HG03064 (cell line): ENCODE data around the gene DHX8.
A peak's percentile ranks its signal among the peaks of the same experiment; 100 is the strongest.

Source experiments
- ATAC-seq: cut with Tn5 transposase; IDR thresholded peaks from one replicate; pipeline ENCODE4 v1.9.1; 2021; ENCODE audit warnings: low read depth; ENCODE audit not compliant: unreplicated experiment

DHX8 gene

DNA sequence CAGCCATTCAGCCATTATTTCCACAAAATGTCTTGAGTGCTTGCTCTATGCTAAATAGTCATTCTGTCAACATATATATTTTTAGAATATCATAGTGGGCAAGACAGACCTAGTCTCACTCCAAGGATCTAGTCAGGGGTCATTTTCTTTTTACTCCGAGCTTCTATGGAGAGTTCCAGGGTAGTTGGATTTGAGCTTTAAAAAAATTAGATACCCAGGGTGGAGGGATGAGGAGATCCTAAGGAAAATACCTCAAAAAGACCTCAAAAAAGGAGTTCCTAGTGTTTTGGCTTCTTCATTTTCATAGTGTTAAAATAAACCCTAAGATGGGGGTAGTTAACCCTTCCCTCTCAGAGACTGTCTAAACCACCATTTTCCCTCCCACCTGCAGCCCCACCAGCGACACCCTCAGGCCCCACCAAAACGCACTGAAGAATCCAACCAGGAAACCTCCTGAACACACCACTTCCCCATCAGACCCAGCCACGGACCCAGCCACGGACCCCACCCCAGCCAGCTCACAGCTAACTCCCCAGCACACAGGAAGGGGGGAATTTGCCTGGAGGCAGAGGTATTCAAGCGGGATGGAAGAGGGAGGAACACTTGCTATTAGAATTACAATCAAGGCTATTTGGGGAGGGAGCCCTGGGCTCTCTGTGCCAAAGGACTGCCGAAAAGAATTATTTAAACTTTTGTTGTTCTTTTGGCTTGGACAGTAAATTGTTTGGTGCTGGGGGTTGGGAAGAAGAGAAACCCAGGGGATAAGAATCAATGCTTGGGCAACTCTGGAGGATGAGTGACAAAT lies 60.2 kb downstream of the DHX8 start:
- ATAC-seq = no peak

DNA sequence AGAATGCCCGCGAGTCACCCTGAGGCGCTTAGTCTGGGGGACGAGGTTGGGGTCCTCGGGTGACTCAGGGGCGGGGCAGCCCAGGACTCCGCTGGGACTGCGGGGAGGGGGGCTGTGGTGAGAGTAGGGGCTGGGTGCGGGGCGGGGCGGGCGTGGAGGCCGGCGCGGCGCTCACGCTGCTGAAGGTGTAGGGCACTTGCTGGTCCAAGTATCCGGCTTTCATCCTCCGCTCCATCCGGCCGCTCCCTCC lies 61.5 kb downstream of the DHX8 start:
- no peak for ATAC-seq

- peak; percentile 66 for ATAC-seq
These were observed 62.8 kb downstream of the DHX8 start, which contains the start of gene ETV4 for GRCh38 chr17:43546319-43547188. Gene ETV4, minus strand, starts transcription at chr17:43546340. Its CDS starts 723 bp downstream, at chr17:43545617.

DNA sequence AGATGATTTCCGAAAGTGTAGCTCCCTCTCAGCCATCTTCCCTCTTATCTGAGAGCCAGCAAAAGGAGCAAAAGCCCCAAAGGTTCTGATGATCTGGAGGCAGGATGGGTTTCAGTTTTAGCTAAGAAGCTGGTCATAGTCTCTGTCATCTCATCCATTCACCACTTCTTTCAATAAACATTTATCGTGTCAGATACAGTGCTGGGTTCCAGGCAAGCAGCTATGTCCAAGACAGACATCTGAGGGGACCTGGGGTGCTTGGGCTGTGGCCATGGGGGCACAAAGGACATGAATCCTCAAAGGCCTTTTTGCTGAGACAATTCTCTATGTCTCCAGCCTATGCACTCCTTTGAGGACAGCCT lies 63.4 kb downstream of the DHX8 start:
- ATAC-seq = no peak

- no peak for ATAC-seq
These were observed 64.0 kb downstream of the DHX8 start for GRCh38 chr17:43547659-43548256.

DNA sequence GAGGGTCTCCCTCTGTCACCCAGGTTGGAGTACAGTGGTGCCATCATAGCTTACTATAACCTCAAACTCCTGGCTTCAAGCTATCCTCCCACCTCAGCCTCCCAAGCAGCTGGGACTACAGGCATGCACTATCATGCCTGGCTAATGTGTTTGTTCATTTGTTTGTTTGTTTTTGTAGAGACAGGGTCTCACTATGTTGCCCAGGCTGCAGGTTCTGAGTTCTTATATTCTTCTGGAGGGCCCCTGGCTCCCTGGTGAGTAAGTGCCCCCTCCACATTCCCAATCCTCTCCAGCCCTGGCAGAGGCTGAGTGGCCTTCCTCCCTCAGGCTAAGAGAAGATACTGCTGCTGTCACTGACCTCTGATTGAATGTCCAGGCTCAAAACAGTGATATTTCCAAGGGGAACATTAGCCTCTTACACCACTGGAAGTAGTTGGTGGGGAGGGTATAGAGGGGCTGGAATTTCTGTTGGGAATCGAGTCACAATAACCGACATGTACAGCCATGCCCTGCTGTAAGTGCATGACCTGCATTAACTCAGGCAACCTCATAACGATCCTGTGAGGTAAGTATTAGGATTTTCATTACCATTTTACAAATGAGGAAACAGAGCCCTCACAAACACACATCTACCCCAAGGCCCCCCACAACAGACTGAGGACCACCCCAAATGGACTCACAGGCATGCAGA lies 65.1 kb downstream of the DHX8 start:
- no peak for ATAC-seq

DNA sequence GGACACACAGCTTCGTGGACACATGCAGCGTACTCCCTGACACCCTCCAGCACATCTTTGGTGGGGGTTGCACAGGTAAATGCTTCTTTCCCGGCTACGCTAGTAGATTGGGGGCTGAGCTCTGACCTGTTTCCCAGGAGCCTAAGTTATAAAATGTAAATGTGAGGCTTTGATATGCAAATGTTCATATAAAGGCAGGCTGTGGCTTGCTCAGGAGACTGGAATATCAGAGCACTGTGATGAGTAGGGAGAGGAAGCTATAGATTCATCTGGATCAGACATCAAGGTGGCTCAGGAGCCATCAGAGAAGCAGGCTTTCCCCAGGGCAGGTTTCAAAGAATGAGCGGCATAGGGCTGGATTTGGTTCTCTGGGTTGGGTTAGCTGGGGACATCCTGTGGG lies 65.7 kb downstream of the DHX8 start:
- no peak for ATAC-seq

GRCh38 chr17:43550754-43551153 lies 67.0 kb downstream of the DHX8 start:
- no peak for ATAC-seq

DNA sequence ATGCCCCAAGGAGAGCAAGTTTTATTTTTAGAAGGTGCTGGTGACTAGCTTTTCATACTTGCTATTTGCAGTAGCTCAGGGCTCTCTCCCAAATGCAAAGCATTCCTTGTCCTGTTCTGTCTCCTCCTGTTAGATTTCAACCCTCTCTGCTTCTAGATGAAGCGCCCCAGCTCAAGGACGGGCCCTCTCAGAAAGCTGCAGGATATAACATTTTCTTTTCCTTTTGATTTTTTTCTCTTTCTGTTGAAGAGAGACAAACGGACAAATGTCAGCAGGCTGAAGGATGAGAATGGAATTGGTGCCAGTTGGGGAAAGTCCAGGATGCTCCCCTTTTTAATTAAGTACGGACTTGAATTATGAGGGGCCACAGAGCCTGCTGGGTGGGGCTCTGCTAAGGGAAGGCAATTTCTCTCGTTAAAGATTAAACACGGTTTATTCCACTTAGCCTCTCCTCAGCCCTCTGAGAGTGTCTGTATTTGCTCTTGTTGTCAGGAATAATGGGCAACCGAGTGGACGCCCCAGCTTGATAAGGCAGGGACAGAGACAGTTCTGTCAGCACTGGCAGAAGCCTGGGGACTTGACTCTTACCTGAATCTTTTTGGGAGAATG lies 68.6 kb downstream of the DHX8 start:
- ATAC-seq = no peak

GRCh38 chr17:43553573-43553972 lies 69.8 kb downstream of the DHX8 start:
- ATAC-seq = no peak

DNA sequence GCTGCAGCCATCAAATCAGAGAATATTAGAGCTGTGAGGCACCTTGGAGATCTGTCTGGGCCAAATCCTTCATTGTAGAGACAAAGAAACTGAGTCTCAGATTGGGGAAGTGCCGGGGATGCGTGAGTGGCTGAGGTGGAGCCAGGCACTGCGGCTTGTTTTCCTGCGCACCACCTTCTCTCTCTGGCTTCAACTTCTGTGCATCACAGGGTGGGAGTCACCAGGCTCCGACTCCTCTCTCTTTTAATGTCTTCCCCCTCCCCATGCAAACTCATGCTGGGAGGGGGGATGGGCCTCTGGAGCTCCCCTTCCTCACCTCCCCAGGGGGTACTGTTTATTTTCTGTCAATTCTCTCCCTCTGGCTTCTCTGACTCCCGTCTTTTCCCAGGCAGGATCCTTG lies 71.1 kb downstream of the DHX8 start:
- no peak for ATAC-seq

GRCh38 chr17:43556292-43556691 lies 72.5 kb downstream of the DHX8 start:
- no peak for ATAC-seq

DNA sequence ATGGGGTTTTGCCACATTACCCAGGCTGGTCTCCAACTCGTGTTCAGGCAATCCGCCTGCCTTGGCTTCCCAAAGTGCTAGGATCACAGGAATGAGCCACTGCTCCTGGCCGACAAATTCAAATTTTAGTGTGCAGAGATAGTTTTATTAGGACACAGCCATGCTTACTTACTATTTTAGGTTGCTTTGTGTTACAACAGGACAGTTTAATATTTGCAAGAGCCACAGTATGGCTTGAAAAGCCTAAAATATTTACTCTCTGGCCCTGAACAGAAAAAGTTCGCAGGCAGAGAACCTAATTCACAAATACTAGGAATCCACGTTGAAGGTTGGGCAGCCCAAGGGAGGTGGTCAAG lies 75.0 kb downstream of the DHX8 start:
- ATAC-seq = no peak

DNA sequence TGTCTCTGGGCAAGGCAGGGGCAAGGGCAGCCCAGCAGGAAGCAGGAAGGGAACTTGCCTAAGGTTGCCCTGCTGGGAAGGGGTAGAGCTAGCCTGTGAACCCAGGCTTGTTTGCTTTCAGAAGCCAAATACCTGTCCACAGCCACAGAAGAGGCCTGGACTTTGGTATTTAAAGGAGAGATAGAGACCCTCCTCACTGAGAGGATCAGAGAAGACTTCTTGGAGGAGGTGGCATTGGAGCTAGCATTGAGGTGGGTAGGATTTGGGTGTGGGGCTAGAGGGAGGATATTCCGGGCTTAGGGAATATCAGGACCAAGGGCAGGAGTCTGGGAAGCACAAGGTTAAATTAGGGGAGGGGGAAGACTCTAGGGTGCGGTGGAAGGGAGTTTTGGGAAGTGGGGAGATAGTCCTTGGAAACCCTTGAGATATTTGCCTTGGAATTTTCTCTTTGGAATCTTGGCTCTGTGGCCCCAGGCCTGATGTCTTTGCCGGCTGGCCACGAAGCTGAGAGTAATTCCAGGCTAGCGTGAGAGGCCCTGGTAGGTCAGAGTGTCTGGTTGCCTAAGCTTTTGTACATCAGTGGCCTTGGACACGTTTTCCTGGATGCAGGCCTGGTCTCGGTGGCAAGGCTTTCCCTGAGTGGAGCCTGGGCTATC lies 75.5 kb downstream of the DHX8 start:
- ATAC-seq = no peak

GRCh38 chr17:43560461-43561427 lies 77.0 kb downstream of the DHX8 start:
- no peak for ATAC-seq

GRCh38 chr17:43562679-43563599 lies 79.2 kb downstream of the DHX8 start:
- ATAC-seq = no peak

- ATAC-seq = no peak
These were observed 80.1 kb downstream of the DHX8 start for GRCh38 chr17:43563600-43564594.
